ENCODE measurements around the gene RNPEPL1.
A peak's percentile ranks its signal among the peaks of the same experiment; 100 is the strongest.

Gene RNPEPL1

DNA sequence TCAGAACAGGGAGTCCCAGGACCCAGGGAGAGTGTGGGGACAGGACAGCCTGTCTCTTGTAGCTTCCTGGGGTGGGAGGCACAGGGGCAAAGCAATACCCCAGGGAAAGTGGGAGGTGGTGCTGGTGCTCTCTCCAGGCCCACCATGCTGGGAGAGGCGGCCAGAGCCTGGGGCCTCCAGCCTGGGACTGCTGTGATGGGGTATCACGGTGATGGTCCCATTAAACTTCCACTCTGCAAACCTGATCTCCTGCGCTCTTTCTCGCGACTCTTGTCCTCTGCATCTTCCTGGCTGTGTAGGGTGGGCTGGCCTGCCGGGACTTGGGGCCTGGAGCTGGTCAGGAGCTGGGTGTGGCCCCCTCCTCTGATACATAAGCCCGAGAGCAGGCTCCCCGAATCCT, 10.2 kb downstream of the RNPEPL1 start:
- no peak for DNase-seq

DNA sequence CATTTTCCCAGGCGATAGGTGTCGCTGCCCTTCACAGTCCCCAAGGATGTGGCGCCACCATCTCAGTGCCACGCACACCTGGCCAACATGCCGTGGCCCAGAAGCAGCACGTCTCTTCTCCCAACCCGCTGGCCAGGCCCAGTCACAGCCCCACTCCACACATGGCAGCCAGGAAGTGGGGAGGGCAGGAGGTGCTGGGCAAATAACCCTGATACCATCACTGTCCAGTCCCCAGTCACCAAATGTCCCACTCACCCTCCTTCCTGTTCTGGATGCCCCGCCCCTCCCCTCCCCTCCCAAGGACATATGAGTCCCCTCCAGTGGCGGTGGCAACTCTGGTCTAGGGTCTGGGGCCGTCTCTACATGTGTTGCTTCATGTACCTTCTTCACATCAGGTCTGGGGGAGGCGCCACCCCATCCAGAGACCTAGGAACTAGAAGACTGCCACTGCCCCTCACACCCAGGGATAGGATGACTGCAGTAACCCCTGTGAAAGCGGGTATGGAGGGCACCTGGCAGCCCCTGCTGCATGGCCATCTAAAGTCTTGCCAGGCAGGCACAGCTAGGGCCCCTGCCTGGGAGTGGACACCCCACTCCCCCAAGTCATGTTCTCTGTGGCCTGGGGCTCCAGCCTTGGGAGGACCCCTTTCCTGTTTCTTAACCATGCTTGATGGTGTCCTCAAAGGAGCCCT, 10.9 kb downstream of the RNPEPL1 start:
- DNase-seq = no peak

DNA sequence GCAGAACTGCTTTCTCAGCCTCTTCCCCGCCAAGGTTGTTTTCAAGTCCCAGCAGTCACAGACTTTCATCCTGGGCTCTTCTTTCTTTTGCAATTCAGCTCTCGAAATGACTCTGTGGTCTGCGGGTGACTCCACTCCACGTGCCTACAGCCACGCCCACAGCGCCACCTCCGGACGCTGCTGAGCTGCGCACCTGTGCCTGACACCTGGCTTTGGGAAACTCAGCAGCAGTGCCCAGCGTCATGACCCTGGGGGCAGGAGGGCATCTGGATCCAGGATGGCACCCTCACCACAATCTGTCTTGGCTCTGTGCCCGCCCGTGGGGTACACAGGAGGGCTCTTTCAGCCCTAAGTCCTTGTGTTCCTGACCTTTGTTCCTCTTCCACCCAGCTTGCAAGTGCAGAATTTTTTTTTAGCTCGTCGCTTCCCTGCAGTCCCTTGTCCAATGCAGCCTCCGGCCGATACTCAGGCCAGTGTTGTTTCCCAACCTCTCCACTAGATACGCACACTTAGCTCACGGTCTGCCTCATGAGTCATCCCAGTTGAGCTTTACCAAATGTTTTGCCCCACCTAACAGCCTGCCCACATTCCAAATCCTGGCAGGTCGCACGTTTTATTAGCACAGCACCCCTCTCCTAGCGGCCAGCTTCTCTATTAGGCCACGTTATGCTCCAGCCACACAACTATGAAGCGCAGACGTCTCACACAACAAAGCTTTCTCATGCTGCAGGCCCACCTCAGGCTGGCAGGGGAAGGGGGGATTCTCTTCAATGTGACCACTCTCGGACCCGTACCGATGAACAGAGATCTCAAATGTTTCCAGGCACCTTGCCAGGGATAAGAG, 11.7 kb downstream of the RNPEPL1 start:
- DNase-seq = no peak

DNA sequence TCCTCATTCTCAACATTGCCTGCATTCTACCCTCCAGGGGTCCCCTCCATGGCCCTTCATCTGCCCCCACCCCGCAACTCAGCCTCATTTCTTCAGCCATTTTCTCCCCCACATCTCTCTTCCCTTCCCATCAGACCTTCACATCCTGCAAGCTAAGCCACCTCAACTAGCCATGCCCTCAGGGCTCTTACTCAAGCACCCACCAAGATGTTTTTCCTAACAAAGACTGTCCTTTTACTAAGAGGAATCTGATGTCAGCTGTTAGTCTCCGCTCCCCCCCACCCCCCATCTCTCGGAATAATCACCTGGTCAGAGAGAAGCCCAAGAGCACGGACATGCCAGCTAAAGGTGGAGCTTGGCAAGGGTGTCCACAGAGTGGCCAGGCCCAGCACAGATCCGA, 13.5 kb downstream of the RNPEPL1 start:
- no peak for DNase-seq

DNA sequence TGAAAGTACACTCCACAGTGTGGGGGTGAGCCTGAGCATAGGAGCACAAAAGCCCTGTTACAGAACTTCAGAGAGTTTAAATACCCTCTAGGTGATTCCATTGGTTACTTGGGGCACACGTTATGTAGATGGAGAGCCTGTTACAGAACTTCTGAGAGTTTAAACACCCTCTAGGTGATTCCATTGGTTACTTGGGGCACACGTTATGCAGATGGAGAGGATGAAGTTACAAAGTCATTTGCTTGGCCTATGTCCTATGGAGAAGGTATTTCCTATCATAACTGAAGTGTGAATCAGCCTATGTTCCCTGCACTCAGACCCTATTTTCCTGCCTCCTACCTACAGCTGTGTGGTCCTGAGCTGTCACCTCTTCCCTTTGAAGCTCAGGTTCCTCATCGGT, 14.5 kb downstream of the RNPEPL1 start:
- no peak for DNase-seq

DNA sequence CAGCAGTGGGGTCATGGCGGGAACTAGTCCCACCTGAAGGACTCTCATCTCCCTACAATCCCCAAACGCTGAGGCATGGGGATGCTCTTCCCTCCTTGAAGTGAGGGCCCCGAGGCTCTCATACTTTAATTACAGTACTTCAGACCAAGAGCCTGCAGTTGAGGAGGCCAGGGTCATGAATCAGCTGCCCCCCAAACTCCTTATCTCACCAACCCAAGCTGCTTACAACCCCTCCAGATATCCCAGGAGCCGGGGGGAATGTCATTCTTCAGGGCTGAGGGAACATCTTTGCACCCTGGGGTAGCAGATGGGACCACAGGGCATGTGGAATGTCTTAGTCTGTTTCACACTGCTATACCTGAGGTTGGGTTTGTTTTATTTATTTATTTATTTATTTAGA, 15.5 kb downstream of the RNPEPL1 start:
- no peak for DNase-seq

DNA sequence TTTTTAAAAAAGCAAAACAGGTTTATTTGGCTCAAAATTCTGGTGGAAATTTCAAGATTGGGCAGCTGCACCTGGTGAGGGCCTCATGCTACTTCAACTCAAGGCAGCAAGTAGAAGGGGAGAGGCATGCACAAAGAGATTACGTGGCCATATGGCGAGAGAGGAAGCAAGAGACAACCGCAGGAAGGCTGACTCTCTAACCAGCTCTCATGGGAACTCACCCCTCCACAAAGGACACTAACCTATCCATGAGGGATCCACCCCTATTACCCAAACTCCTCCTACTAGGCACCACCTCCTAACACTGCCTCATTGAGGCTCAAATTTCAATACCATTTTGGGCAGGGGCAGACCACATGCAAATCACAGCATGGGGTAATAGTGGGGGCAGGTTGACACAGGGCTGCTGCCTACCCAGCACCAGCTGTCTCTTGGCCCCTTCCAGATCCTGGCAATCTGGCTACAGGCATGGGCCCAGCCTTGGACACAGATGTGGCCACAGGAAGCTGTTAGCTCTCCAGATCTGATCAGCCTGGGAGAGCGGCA, 16.3 kb downstream of the RNPEPL1 start:
- DNase-seq = no peak

DNA sequence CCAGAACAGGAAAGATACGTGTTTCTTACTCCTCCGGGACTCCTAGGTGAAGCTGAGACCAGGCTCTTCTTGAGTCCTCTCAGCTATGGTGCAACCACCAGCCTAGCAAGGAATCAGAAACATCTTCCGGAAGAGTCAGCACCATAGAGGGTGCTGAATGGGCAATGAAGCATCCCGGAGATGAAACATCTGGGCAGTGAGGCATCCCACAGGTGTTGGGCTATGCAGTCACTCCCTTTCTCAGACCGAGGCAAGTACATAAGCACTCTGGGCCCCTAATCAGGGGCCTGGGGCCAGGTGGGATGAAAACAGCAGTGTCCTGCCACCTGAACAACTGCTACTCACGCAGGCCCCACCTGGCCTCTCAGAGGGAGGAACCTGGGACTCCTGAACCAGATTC, 16.8 kb downstream of the RNPEPL1 start:
- no peak for DNase-seq

DNA sequence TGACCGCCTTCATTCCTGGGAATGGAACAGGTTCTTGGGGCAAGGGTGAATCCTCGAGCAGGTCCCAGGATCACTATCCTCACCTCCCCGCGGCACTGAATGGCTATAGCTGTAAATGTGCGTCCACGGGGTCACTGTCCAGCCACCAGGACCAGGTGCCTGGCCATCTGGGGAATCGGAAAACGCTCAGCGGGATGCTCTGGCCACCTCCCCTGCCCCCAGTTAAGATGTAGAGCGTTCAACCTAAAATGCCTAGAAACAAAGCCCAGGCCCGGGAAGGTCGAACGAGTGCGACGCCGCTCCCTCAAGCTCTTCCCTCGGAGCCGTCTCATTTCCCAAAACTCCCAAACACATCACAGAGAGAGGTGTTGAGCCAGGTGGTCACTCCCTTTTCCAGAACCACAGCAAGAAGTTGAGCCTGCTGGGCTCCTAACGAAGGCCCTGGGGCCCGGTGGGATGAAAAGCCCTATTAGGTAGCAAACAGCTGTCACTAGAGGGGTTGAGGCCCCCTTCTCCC, 17.5 kb downstream of the RNPEPL1 start:
- no peak for DNase-seq

DNA sequence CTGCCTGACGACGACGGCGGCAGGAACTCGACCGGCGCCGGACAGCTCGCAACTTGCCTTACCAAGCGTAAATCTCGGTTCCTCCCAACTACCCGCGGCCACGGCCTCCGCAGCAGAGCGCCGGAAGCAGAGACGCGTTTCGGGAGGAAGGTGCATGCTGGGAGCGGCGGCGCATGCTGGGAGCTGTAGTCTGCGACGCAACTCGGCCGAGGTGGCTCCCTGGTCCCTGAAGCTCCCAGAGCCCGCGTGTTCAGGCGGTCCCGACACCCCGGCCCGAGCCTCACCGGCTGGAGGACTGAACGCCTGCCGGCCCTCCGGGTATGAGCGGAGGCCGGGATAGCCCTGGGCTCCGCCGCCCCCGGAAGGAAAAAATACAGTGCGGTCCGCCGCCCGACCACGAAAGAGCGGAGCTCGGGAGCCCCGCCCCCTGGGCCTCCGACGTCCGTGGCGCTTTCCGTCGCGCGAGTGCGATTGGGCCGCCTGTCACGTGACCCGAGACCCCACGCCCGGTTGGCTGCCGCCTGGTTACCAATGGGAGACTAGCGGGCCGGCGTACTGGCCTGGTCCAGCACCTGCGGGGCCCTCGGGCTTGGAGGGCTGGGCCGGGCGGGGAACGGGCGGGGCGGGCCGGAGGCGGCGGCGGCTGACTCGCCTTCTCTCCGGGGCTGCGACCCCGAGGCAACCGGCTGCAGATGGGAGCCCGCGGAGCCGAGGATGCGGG, 18.1 kb downstream of the RNPEPL1 start, which contains the start of gene CAPN10:
Gene CAPN10, plus strand, starts transcription at position 537 of the 721 bp plus-strand sequence. Its CDS starts 178 bp downstream, at position 715.
- peak; percentile 86 for DNase-seq

DNA sequence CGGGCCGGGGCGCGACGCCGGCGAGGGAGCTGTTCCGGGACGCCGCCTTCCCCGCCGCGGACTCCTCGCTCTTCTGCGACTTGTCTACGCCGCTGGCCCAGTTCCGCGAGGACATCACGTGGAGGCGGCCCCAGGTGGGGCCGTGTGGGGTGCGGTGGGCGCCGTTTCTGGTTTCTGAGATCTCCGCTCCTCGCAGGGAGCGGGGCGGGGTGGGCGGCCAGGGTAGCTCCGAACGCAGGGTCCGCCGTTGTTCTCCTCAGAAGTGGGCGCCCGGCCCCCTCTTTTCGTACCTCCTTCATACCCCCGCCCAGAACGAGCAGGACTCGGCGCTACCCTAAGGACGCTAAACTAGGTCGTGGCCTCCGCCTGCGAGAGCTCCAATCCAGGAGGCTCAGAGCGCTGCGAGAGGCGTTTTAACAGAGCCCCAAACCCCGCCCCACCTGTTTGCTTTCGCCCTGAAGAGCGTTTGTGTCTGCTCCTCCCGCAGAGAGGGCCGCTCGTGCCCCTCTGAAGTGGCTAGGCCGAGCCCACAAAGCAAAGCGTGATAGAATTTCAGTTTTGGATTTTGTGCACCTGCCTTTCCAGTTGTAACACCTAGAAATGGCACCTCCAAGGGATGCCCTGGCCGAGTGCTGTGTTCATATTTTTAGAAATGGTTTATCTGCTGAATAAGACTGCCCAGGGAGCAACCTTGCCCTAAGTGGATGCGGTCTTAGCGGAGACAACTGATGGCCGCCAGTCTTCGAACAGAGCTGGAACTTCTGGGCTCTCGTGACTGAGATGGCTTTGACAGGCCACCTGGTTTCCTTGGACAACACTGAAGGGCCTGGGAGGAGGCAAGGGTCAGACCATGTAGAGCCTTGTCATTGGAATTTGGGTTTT, 18.9 kb downstream of the RNPEPL1 start:
- no peak for DNase-seq

DNA sequence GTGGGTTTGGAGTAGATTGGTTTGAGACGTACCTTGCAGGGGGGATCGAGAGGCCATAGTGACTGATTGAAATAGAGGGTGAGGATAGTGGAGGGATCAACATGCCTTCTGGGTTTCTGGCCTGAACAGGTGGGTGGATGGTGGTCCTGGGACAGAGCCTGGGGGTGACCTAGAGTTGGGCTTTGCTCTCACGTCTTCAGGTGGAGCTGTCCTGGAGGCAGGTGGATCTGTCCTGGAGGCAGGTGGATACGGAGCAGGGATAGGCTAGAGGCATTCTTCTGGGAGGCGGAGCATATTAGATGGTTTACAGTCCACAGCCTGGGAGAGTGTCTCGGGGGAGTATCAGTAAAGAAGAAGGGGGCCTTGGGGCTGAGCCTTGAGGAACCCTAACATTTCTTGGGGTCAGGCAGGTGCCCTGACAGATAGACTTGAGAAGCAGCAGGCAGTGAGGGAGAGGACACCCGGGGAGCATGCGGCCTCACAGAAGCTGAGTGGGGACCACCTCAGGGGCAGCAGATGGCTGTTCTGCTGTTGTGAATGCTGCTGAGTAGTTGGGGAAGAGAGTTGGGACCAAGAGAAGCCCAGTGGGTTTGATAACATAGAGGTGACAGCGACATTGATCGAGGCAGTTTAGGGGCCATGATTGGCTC, 19.8 kb downstream of the RNPEPL1 start:
- DNase-seq = no peak

DNA sequence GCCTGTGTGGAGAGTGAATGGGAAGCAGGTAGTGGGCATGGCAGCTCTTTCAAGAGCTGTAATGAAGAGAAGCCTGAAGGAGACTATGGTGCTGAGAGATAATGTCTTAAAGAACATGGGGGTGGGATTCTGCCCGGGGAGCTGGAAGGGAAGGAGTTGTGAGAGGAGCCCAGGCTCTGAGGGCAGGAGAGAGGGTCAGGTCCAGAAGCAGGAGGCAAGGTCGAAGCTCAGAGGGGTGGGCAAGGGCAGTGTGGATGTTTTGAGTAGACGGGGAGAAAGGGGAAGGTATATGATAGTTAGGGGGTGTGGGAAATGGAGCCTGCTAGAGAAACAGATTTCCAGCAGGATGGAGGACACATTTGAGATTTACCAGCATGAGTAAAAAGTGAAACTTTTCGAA, 20.4 kb downstream of the RNPEPL1 start:
- DNase-seq = no peak

DNA sequence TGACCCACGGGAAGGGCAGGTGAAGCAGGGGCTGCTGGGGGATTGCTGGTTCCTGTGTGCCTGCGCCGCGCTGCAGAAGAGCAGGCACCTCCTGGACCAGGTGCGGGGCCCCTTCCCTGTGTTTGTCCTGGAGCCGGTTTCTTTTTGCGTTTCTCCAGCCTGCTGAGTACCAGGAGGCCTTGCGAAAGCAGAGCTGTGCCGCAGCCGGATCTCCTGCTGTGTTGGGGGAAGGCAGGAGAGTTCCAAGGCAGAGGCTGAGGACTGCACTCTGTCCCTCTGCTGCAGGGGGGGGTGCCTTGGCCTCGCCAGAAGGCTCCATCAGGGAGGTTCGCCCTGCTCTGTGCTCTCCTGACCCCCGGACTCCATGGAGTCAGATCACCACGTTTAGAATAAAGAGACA, 21.1 kb downstream of the RNPEPL1 start:
- DNase-seq = no peak

DNA sequence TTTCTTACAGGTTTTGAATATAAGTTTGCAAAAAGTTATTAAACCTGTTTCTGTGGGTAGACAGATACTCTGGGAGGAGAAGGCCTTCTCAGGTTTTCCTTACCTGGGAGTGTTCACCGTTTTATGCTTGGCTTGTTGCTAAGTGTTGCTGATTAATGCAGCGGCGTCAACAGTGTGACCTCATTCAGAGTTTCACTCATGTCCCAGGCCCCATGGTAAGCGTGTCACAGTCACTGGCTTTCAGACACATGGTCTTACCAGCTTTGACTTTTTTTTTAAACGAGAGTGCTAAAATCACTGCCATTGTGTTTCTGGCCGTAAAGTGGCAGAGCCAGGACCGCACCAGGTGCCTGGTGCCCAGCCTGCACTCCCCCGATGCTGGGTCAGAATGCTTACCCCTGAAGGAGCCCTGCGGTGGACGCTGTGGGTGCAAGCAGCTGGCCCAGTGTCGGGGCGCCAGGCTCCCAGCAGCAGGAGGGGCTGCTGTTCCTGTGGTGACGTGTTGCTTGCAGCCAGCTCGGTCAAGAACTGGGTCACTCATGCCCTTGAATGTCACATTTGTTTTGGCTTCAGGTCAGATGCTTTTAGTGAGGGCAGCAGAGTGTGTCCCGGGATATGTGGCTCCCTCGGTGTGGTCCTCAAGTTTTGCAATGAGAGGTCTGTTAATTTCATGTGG, 21.7 kb downstream of the RNPEPL1 start:
- no peak for DNase-seq

DNA sequence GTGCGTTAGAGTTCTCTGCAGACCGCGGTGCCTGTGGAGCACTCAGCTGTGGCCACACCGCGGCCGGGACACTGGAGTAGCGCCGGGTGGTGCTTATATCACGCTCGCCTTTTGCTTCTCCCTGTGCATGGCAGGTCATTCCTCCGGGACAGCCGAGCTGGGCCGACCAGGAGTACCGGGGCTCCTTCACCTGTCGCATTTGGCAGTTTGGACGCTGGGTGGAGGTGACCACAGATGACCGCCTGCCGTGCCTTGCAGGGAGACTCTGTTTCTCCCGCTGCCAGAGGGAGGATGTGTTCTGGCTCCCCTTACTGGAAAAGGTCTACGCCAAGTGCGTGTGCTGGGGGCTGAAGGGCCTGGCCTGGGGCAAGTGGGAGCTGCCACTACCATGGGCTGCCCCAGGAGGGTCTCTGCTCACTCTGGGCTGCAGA, 22.4 kb downstream of the RNPEPL1 start:
- DNase-seq = no peak

DNA sequence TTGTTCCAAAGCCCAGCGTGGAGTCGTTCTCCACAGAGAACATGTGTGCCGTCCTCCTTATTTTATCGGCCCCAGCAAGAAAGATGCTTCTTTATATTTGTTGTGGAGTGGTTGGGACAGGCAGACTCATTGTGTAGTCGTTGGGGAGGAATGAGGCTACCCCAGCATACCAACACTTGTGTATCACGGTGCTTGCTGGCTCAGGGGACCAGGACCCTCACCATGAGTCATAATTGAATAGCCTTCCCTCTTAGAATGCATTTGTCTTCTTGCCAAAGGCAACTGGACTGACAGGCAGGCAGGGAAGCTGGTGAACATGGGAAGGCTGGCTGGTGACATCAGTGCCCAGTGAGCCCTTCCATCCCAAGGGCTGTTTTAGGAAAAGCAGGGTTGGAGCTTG, 22.9 kb downstream of the RNPEPL1 start:
- no peak for DNase-seq

DNA sequence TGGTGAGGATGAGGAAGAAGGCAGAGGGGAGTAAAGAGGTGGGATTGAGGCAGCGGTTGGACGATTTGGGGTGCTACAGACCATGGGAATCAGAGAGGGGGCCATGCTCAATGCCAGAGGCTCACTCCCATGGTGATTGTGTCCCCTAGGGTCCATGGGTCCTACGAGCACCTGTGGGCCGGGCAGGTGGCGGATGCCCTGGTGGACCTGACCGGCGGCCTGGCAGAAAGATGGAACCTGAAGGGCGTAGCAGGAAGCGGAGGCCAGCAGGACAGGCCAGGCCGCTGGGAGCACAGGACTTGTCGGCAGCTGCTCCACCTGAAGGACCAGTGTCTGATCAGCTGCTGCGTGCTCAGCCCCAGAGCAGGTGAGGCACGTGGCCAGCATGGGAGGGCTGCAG, 23.5 kb downstream of the RNPEPL1 start:
- no peak for DNase-seq

DNA sequence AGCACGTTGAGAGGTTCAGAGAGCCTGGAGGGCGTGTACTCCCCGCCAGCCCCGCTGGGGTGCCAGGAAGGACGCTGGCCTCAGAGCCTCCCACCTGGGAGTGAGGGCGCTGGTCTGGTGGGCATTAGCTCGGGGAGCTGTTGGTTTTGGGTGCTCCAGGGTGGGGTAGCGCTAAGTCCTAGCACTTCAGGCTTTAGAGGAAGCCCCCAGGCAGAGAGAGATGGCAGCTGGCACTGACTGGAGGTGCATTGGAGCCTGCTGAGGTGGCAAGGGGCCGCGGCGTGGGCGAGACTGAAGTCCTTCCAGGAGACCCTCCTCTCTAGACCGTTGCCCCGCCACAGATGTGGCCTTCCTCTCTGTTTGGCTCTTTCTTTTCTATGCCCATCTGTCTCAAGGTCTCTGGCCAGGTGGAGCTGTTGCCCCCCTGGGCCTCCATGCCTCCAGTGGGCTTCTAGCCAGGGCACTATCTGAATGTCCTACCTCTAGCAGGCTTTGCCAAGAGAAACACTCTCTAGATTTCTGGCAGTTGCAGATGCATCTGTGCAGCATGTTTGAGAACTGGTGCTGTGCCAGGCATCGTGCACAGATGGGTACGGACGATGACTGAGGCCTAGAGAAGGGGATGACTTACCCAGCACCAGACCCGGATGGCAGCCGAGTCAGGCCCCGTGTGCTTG, 24.9 kb downstream of the RNPEPL1 start:
- DNase-seq = no peak

DNA sequence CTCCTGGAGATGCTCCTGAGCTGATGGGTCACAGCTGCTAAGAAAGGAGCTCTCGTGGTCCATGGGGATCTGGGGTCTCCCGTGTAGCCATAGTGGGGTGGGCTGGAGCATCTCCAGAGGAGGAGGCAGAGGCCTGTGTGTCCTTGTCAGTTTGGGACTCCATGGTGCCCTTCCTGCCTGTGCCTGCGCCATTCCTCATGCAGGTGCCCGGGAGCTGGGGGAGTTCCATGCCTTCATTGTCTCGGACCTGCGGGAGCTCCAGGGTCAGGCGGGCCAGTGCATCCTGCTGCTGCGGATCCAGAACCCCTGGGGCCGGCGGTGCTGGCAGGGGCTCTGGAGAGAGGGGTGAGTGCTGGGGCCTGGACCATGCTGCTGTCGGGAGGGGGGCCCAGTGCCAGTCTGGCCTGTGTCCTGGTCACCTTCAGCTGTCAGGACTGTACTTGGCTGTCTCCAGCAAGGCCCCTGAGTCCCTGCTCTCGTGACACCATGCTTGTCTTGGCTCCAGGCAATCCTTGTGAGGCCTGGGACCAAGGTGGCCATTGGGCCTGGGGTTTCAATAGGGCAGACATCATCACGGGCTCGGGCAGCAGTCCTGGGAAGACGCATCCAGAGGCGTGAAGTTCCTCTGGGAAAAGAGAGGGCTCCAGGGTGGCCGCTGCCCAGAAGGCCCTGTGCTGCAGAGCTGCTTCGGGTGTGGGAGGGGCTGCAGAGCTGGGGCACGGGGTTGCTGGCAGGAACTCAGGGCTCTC, 25.6 kb downstream of the RNPEPL1 start:
- DNase-seq = no peak

Data from NCI-H1417 treated with DMSO at 0.1 percent for 48 hours (cell line).